ENCODE measurements around the gene WDR36. TPM values are rescaled to one million over a fixed set of nuclear protein-coding genes. Genes with fewer than 3 reads are reported as not detected.
A peak's percentile ranks its signal among the peaks of the same experiment; 100 is the strongest.

The WDR36 gene
- total and polyA plus RNA-seq, 2 of the 8 experiments (the other 6 are each of a cell fraction or from before 2014, with no cell fraction given) = 9.3 to 41.8 TPM

DNA sequence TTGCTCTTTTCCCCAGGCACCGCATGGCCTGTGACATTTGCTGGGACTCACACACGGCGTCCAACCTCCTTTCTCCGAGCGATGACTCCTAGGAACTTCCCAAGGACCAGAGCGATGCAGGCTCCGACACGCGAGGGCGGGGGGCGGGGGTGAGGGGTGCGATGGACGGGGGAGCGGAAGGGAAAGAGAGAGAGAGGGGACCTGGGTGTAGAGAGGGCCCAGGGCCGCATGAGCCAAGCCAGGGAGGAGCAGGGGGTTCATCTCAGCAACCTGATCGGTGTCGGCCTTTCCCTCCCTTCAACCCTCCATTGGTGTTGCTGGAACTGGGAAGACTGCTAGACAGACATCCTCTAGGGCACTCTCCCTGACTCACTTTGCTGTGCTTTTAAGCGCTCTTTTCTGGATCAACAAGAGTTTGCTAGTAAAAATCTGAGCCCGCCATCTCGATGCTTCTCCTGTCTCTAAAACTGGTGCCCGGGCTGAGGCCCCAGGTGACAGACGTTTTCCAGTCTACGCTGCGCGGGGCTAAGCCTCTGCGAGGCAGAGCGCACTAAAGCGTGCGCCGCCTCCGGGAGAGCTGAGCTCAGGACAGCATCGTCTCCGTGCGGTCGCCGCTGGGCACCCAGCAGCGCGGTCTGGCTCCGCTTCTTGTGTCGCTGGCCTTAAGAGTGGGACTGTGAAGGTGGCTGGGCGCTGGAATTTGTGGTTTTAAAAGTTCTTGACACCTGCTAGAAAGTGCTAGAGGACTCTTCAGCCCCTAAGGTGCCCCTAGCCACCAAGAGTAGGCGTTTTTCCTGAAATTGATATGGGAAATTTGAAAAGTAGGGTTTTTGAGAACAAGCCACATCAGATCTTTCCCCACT is 21.6 kb upstream of the WDR36 start (continued):
- TF ChIP-seq RFX5 (IDR thresholded peaks at IDR 0.05; ENCODE audit: borderline replicate concordance, low read depth, low read length) (no peak), RAD21 (IDR thresholded peaks at IDR 0.05 in 1 of 2, conservative IDR thresholded peaks at IDR 0.05 in 1 of 2; ENCODE audit: low read depth in 2 of 2, low read length in 2 of 2) (peak in 1 of 2 experiments; percentile 17; a peak in 2 of 4 replicates), CREB1 (IDR thresholded peaks at IDR 0.05) (peak; percentile 65; the same call in 1 of the 2 replicates), RBBP5 (IDR thresholded peaks at IDR 0.05; ENCODE audit: borderline replicate concordance, low read depth, low read length) (peak; percentile 65), BRCA1 (IDR thresholded peaks at IDR 0.05; ENCODE audit: low read depth, low read length) (no peak), TCF12 (IDR thresholded peaks at IDR 0.05; ENCODE audit: low read depth, low read length) (no peak), TEAD4 (IDR thresholded peaks at IDR 0.05; ENCODE audit: low read depth, low read length) (no peak), ASH2L (IDR thresholded peaks at IDR 0.05; ENCODE audit: low read length) (peak; percentile 73), ATF2 (IDR thresholded peaks at IDR 0.05; ENCODE audit: low read length) (no peak), KDM4A (IDR thresholded peaks at IDR 0.05; ENCODE audit: low read depth, low read length, severe bottlenecking) (peak; percentile 93), PHF8 (conservative IDR thresholded peaks at IDR 0.05; ENCODE audit: low read depth, low read length) (no peak), POLR2A (IDR thresholded peaks at IDR 0.05; ENCODE audit: control extremely low read depth in 1 of 2, low read depth in 2 of 2, low read length in 2 of 2) (no peak), CBX5 (IDR thresholded peaks at IDR 0.05; ENCODE audit: low read depth, low read length) (no peak), SUZ12 (IDR thresholded peaks at IDR 0.05; ENCODE audit: low read length) (peak; percentile 81; the same call in 1 of the 2 replicates), CHD1 (IDR thresholded peaks at IDR 0.05; ENCODE audit: low read depth, low read length) (no peak), CTBP2 (IDR thresholded peaks at IDR 0.05; ENCODE audit: borderline replicate concordance, insufficient read depth, insufficient read length, low read length) (no peak), SP1 (IDR thresholded peaks at IDR 0.05; ENCODE audit: low read depth, low read length) (no peak), CTCF (IDR thresholded peaks at IDR 0.05; ENCODE audit: control extremely low read depth in 1 of 3, insufficient read depth in 1 of 3, low read depth in 1 of 3, low read length in 3 of 3) (peak in 2 of 3 experiments; percentile 4 to 9; a peak in 1 of 4 replicates)
- TF ChIP-seq, protein P1, sequence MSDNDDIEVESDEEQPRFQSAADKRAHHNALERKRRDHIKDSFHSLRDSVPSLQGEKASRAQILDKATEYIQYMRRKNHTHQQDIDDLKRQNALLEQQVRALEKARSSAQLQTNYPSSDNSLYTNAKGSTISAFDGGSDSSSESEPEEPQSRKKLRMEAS (IDR thresholded peaks at IDR 0.05) = peak; percentile 90
